Fibroblast of lung (primary cell): Measurements from ENCODE around the gene PARP14.

Experiments
- CTCF ChIP-seq, 2 donors: IDR thresholded peaks in 1 of 2; conservative IDR thresholded peaks in 1 of 2; 1 replicate in 1 of 2; 2 replicates in 1 of 2; pipeline ENCODE4 v1.5.1; 2011 to 2012; ENCODE audit warnings: low read length in 2 of 2, control low read depth in 1 of 2, inconsistent platforms in 1 of 2, low read depth in 1 of 2, mild to moderate bottlenecking in 1 of 2
- EZH2 ChIP-seq: IDR thresholded peaks from 2 replicates; pipeline ENCODE4 v1.5.1; 2012; ENCODE audit warnings: low read length, control low read depth, mild to moderate bottlenecking; ENCODE audit errors: missing control alignments

DNA sequence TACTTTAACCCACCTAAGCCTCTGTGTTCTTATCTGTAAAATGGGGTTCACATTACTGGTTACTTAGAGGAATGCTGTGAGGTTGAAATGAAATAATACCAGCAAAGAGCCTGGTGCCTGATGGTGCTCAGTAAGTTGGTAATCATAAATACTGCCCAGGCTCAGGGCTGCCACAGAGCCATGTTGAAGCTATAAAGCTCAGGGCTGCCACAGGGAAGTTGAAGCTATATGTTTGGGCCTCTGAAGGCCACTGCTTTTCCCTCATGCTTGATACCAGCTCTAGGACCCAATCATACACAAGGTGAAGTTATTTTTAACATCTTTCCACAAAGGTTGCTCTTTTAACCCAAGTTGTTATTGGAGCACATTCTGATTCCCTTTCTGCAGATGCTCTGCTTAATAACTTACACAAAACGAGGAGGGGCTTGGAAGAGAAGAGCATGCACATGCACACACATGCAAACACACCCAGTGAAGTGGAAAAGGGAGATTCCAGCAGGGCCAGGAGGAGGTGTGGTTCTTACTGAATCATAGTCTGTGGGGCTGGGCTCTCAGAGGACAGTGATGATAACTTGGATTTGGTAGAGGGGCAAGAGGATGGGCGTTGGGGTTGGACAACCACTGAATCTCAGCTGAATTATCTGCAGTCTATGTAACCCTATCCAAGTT lies 17.4 kb downstream of the PARP14 start:
- no peak for TF ChIP-seq CTCF (conservative IDR thresholded peaks at IDR 0.05 in 1 of 2, IDR thresholded peaks at IDR 0.05 in 1 of 2; ENCODE audit: low read depth in 1 of 2, low read length in 2 of 2)
- TF ChIP-seq EZH2 = no peak
